Measurements from ENCODE around the gene MAP3K20. TPM values are rescaled to one million over a fixed set of nuclear protein-coding genes. Genes with fewer than 3 reads are reported as not detected.

Gene MAP3K20
- total RNA-seq, 4 donors from 2014 or later, result 6.8 to 32.2 (median 15.3) TPM

DNA sequence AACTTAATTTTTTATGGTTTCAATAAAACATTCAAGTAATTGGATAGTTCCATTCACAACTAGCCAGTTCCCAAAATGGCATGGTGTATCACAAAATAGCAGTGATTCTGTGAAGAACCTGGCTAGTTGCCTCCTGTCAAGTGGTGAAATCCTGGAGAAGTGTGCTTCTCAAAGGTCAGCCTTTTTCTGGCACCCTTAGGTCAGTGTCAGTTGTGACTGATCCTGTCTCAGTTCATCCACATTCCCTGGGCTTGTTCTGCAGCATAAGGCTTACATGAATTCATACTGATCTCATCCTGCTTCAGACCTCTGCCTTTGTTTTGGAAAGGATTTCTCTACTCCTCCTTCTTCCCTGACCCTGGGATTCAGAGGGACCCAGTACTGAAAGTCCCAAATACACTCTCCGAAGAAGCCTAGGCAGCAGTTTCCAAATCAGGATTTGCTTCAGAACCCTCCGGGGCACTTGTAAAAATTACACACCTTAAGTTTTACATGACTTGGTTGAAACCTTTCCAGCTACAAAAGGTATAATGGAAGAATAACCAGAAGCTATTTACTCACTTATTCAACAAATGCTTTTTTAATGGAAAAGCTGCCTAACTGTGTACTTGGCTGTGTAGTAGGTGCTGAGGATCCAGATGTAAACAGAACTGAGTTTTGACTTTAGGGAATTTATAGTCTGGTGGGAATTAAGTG lies 11.0 kb downstream of the MAP3K20 start:
- no peak for TF ChIP-seq POLR2A (IDR thresholded peaks at IDR 0.05)
- TF ChIP-seq, protein P1, sequence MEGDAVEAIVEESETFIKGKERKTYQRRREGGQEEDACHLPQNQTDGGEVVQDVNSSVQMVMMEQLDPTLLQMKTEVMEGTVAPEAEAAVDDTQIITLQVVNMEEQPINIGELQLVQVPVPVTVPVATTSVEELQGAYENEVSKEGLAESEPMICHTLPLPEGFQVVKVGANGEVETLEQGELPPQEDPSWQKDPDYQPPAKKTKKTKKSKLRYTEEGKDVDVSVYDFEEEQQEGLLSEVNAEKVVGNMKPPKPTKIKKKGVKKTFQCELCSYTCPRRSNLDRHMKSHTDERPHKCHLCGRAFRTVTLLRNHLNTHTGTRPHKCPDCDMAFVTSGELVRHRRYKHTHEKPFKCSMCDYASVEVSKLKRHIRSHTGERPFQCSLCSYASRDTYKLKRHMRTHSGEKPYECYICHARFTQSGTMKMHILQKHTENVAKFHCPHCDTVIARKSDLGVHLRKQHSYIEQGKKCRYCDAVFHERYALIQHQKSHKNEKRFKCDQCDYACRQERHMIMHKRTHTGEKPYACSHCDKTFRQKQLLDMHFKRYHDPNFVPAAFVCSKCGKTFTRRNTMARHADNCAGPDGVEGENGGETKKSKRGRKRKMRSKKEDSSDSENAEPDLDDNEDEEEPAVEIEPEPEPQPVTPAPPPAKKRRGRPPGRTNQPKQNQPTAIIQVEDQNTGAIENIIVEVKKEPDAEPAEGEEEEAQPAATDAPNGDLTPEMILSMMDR (IDR thresholded peaks at IDR 0.05), result no peak
- Histone ChIP-seq H3K27ac (peak overlapping the region in 1 of 4 donors; percentile 48), H3K4me3 (no peak overlapping the region), H3K27me3 (no peaks in the 10 kb centered on the region), H3K9me3 (no peaks in the 10 kb centered on the region), H3K4me1 (no peaks in the 10 kb centered on the region), H3K36me3 (no peaks in the 10 kb centered on the region)
- no peak for DNase-seq

DNA sequence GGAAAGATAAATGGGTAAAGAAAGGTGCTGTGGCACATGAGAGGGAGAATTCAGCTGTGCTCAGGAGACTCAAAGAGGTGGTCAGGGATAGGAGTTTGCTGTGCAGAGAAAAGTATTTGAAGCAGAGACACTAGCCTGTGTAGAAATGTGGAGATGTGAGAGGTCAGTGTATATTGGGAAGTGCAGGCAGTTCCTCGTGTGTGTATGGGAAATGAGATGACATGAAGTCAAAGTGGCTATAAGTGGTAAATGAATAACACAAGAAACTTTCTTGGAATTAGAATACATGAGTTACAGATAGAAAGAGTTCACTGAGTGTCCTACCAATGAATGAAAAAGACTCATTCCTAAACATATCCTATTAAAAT lies 11.6 kb downstream of the MAP3K20 start:
- H3K4me1 ChIP-seq, result no peaks in the 10 kb centered on the region
- no peak overlapping the region for H3K4me3 ChIP-seq
- no peak for DNase-seq
- no peaks in the 10 kb centered on the region for H3K27me3 ChIP-seq
- H3K9me3 ChIP-seq, result no peaks in the 10 kb centered on the region
- peak overlapping the region in 1 of 4 donors; percentile 48 for H3K27ac ChIP-seq
- no peaks in the 10 kb centered on the region for H3K36me3 ChIP-seq
- TF ChIP-seq POLR2A (IDR thresholded peaks at IDR 0.05), result no peak
- TF ChIP-seq, protein P1 (IDR thresholded peaks at IDR 0.05), result no peak

DNA sequence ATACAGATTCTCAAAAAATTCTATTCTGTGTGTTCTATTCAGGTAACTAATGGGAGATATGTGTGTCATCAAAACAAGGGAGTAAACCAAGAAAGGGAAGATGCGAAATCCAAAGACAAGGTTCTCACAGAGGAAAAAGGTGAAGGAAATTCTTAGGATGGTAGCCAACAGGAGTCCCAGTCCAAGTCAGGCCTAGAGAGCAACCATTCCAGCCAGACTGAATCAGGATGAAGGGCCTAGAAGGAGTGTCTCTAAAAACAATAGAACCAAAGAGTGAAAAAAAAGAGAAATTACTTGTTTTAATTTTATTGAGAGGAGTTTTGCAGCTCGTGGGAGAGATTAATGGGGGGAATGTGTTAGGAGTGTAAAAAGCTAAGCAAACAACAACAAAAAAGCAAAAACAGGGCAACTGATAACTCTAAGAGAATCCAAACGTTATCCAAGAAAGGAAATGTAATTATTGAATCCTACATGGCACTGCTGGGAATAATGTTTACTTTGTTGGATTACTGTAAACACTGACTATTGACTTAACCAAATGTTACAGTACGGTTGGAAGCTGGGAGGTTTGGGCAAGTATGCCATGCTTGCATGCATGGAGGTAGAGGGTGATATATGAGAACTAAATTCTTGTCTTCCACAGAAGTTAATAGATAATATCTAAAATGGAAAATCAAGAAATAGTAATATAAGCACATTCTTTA lies 12.3 kb downstream of the MAP3K20 start:
- peak overlapping the region in 1 of 4 donors; percentile 48 for H3K27ac ChIP-seq
- no peak overlapping the region for H3K4me3 ChIP-seq

DNA sequence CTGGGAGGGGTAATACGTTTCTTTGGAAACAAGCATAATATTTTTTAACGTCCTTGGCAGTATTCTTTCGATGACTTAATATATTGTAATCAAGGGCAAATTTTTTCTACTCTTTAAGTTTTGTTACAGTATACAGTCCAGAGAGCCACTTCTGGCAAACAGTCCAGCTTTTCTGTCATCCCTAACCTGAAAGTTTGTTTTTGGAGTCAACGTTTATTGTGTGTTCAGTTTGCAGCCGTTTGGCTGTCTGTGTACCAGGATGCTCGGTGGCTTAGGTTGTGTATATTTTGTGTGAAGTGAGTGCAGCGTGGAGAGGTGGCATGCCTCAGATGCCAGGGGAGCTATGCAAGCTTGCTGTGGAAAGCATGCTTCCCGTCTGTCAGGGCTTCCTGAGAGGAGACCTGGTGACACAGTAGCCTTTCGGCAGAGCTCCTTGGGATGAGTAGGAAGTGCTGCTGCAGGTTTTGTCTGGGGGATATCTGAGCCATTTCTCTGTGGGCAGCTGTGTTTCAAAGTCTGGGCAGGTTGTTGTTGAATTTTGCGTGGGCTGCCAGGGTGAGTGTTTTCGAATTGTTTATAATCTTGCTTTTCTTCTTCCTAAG lies 14.7 kb downstream of the MAP3K20 start:
- DNase-seq, result no peak
- H3K9me3 ChIP-seq, result no peaks in the 10 kb centered on the region
- H3K36me3 ChIP-seq, result no peaks in the 10 kb centered on the region
- H3K27ac ChIP-seq, result peak overlapping the region in 1 of 4 donors; percentile 57
- H3K4me1 ChIP-seq, result no peaks in the 10 kb centered on the region
- H3K27me3 ChIP-seq, result no peaks in the 10 kb centered on the region
- no peak overlapping the region for H3K4me3 ChIP-seq
- TF ChIP-seq, protein P1 (IDR thresholded peaks at IDR 0.05), result no peak
- no peak for TF ChIP-seq POLR2A (IDR thresholded peaks at IDR 0.05)

More for the DNA sequence above, 12.3 kb downstream of the MAP3K20 start:
- no peak for DNase-seq
- no peaks in the 10 kb centered on the region for H3K9me3 ChIP-seq
- H3K4me1 ChIP-seq, result no peaks in the 10 kb centered on the region
- TF ChIP-seq, protein P1 (IDR thresholded peaks at IDR 0.05), result no peak
- no peak for TF ChIP-seq POLR2A (IDR thresholded peaks at IDR 0.05)
- H3K36me3 ChIP-seq, result no peaks in the 10 kb centered on the region
- H3K27me3 ChIP-seq, result no peaks in the 10 kb centered on the region

DNA sequence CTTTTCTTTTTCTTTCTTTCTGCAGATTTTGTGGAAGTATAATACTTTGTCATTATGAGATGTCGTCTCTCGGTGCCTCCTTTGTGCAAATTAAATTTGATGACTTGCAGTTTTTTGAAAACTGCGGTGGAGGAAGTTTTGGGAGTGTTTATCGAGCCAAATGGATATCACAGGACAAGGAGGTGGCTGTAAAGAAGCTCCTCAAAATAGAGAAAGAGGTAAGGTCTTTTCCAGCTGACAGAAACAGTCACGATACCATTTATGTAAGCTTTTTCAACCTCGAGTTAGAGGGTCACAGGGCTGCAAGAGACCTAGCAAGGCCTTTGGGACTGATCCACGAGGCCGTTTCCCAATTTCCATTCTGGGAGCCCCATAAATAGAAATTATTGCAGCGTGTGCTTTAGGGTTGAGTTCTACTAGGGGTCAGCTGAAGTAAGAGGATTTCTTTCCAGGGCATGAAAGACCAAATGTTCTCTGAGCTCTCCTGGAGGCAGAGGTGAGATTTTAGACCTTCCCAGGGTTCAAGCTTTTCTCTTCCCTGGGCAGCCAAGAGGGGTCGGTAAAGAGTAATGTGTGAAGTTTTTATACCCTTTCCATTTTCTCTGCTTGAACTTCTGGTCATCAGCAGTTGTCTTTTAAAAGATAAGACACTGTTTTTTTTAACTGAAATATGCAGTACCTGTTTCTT lies 15.5 kb downstream of the MAP3K20 start:
- TF ChIP-seq, protein P1 (IDR thresholded peaks at IDR 0.05), result peak in 1 of 6 experiments; percentile 9
- no peak for TF ChIP-seq POLR2A (IDR thresholded peaks at IDR 0.05)
- DNase-seq, result no peak
- Histone ChIP-seq H3K27me3 (no peaks in the 10 kb centered on the region), H3K36me3 (no peaks in the 10 kb centered on the region), H3K9me3 (no peaks in the 10 kb centered on the region), H3K4me3 (no peak overlapping the region), H3K27ac (peak overlapping the region in 1 of 4 donors; percentile 57), H3K4me1 (no peaks in the 10 kb centered on the region)

Measured in Peyer's patch (tissue), 4 donors.